Transverse colon (tissue), 4 donors: Measurements from ENCODE around the gene NEO1.

Source experiments
- POLR2A ChIP-seq: fragments of 450-650 bp; IDR thresholded peaks from one replicate; pipeline ENCODE4 v1.6.1; 2016; ENCODE audit warnings: antibody characterized with exemption, mild to moderate bottlenecking, moderate library complexity
- POLR2AphosphoS5 ChIP-seq, 3 donors: sonication (generic); formaldehyde crosslinking; IDR thresholded peaks; one replicate each; pipeline ENCODE4 v1.6.1; 2016; ENCODE audit warnings: antibody characterized with exemption in 3 of 3
- TF ChIP-seq, protein P1 (sequence below), 5 experiments: fragments of 200-600 bp in 3 of 5; fragments of 450-650 bp in 2 of 5; sonication (generic) in 3 of 5; IDR thresholded peaks; 1 replicate in 2 of 5; 2 replicates in 3 of 5; pipeline ENCODE4 v1.5.1; 2016 to 2017; ENCODE audit warnings: antibody characterized with exemption in 5 of 5, inconsistent platforms in 3 of 5, mild to moderate bottlenecking in 2 of 5, moderate library complexity in 1 of 5

DNA sequence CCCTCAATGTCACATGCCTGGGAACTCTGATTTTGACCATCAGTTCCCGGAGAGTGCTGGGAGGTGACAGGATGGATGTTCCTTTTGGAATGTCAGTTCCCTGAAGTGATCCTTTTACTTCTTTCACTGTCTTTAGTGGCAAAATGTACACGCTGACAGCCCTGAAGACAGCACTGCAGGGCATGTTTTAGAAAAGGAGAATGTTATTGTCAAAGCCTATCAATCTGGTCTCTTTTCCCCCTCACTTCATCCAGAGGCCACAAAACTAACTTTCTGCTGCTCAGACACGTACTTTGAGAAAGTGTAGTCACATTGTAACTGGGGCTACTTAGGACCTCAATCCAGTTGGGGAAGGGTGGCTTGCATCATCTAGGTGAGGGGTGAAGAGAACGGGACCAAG lies 14.0 kb upstream of the NEO1 start:
- TF ChIP-seq, protein P1, sequence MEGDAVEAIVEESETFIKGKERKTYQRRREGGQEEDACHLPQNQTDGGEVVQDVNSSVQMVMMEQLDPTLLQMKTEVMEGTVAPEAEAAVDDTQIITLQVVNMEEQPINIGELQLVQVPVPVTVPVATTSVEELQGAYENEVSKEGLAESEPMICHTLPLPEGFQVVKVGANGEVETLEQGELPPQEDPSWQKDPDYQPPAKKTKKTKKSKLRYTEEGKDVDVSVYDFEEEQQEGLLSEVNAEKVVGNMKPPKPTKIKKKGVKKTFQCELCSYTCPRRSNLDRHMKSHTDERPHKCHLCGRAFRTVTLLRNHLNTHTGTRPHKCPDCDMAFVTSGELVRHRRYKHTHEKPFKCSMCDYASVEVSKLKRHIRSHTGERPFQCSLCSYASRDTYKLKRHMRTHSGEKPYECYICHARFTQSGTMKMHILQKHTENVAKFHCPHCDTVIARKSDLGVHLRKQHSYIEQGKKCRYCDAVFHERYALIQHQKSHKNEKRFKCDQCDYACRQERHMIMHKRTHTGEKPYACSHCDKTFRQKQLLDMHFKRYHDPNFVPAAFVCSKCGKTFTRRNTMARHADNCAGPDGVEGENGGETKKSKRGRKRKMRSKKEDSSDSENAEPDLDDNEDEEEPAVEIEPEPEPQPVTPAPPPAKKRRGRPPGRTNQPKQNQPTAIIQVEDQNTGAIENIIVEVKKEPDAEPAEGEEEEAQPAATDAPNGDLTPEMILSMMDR (IDR thresholded peaks at IDR 0.05) = no peak
- no peak for TF ChIP-seq POLR2AphosphoS5 (IDR thresholded peaks at IDR 0.05)
- no peak for TF ChIP-seq POLR2A
